ENCODE data around the gene KDM2B.

Gene KDM2B

DNA sequence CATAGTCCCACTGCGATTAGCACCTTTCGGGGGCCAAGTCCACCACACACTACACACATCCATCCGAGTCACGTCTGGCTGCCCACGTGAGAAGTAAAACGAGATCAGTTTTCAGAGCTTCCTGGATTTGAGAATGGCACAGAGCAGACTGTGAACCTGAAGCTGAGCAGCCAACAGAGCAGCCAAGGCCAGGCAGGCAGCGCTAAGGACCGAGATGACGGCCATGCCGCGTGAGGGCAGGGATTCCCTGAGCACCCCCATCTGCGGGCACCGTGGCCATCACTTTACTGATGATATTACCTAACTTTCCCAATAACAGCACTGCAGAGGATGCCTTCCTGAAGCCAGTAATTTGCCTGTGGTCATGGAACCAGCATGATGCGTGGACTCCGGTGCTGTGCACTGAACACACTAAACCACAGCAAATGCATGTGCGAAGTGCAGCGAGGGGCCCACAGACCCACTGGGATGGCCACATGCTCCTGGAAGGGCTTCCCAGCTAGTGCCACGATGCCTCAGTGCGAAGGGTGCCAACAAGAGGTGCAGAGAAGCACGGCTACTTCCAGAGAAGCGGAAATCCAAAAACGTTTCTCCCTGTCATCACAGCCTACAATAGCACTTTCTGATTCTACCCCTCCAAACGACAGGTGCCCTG is 124.9 kb downstream of the KDM2B start:
- DNase-seq: no peak

DNA sequence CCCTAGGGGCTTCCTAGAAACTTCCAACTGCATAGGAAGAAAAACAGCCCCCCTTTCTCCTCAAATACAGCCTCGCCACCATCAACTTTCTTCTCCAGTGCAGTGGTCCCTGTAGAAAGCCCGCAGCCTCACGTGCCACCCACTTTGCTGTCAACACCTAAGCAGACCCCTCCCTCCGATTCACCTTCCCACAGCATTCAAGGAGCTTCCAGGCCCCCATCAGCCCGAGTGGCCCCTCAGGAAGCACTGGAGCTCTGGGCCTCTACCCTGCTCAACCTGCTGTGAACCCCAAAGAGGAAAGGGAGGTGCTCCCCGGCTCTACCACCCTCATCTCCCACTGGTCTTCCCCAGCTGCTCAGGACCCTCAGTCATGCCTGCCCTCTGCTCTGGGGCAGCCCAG is 125.9 kb downstream of the KDM2B start:
- DNase-seq: no peak

DNA sequence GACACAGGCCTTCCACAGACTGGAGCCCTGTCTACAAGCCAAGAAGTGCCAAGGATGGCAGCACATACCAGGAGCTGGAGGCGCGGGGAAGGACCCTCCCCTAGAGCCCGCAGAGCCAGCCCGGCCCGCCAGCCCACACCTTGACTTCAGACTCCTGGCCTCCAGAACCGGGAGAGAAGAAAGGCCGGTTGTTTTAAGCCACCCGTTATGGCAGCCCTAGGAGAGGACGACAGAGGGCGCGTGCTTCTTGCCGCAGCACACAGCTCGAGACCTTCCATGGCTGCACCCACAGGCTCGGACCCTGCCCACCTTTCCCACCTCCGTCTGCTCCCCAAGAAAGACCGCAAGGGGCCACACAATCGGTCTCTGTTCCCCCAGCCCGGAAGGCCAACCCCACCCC is 127.2 kb downstream of the KDM2B start:
- DNase-seq: no peak

DNA sequence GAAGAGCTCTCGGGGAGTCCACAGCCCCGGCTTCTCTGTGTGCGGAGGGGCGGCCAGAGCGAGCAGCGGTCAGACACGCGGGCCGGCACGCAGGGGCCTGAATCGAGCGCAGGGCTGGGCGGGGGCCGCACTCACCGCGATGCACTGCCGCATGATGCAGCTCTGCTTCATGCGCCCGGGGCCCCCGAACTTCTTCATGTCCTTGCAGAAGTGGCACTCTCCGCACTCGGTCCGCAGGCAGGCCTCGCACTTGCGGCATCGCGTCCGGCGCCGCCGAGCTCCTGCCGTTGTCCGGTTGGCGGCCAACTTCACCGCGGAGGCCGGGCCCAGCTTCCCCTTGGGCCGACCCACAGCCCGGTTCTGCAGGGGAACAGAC is 127.8 kb downstream of the KDM2B start:
- no peak for DNase-seq

DNA sequence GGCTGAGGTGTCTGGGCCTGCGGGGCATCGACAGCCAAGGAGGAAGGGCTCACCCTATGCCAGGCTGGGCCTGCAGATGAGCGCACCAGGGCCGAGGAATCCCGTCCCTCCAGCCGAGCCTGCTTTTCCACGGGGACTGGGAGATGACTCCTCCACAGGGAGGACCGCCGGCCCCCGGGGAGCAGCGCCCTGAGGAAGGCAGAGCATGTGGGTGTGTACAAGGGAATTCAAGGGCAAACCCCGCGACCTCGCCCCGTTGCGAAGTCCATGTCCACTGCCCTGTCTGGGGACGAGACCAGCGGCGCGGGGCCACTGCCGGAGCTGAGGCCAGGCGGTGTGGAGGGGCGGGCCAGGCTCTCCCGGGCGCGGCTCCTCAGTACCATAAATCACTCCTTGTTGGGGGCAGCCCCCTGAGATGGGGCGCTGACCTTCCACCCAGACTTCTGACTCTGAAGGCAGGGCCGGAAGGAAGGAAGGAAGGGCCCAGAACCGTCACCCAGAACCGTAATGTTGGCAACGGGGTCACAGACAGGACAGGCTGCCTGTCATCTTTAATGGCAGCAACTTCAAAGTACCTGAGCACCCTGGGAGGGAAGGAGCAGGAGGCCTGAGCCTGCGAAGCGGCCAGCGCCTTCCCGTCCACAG is 128.4 kb downstream of the KDM2B start:
- peak; percentile 37 to 70 (median 46) for DNase-seq

DNA sequence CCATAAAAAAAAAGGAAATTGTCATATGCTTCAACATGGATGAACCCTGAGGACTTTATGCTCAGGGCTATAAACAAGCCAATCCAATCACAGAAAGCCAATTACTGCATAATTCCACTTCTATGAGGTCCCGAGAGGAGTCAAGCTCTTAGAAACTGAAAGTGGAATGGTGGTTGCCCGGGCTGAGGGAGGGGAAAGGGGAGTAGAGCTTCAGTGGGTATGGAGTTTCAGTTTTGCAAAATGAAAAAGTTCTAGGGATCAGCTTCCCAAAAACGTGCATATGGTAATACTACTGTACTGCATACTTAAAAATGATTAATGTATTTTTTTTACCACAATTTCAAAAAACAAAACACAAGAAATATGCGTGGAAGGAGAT is 128.9 kb downstream of the KDM2B start:
- peak; percentile 66 to 88 (median 81) for DNase-seq

DNA sequence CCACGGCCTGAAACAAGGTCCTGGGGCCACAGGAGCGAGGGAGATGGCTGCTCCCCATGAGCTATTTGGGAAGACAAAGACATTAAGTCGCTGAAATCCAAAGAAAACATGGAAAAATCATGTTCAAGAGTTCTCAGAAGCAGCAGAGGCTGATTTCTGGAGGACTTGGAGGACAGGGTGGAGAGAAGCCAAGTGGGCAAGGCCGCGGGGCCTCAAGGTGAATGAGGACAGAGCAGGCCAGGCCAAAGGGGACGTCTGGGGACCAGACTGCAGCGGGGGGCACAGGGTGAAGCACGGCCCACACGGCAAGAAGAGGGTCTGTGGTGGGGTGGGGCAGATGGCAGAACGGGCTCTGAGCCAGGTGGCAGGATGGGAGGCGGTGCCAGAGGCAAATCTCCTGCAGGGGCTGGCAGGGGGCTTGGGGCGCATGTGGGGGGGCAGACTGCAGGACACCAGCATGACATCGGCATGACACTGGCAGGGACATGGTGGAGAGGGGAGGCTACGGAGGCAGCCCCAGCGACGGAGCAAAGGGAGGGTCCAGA is 132.0 kb downstream of the KDM2B start:
- DNase-seq: no peak

DNA sequence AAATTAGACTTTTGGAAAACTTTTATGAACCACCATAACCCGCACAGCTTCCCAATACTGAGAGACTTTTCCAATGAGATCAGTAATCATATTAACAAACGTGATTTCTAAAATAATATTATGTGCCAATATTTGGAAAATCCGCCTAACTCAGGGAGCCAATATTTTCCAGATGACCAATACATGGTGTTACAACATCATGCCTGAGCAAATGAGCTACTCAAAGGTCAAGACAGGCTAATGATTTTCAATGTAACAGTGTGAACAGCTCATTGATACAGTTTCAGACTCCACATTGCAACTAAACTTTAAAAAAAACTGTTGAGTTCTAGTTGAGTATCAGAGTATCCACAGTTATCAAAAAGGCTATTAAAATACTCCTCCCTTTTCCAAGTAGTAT is 134.1 kb downstream of the KDM2B start:
- peak; percentile 41 to 74 (median 59) for DNase-seq

DNA sequence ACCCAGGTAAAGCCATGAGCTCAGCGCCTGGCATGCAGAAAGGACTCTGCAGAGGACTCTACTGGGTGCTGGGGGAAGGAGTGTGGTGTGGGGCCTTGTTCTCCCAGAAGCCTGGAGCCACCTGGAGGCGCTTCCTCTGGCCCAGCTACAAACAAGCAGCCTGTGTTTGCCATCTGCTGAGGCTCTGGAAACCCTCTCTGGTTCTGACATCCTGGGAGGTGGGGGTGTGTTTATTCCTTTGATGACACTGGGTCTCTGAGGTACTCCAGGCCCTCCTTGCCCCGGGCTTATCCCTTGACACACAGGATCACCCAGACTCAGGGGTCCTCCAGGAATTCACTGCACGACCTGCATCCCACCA is 136.0 kb downstream of the KDM2B start:
- no peak for DNase-seq

DNA sequence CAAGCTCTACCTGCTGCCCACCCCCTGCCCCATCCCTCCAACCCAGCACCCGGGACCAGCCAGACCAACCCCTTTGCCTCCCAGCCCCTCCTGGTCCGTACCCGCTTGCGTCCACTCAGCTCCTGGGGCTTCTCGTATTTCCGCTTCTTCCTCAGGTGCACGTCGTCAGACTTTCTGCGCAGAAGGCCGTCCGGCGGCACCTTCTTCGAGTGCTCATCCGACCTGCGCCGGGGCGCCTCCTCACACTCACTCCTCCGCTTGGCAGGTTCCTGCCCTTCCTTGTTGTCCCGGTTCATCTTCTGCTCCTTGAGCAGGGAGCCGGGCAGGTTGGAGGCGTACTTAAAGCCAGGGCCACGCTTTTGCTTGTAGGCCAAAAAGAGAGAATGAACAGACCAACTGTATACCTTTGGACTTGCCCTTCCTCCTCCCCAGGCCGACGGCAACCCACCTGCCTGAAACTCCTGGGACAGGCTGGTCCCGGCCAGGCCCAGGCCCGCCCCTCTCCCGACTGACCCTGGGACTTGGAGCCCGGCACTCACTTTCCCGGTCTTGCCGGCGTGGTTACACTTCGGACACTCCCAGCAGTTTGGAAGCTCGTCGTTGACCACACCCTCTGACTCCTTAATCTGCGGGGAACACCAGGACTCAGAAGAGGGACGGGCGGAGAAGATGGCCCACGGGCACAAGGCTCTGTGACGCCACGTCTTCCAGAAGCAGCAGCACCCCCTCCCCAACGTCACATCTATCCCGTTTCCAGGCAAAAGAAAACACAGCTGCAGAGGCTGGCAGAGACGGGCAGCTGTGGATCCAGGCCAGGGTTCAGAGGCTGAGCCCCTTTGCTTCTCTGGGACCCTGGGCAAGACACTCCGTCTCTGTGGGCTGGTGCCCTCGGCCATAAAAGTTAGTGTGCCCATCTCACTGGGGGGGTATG is 136.6 kb downstream of the KDM2B start:
- no peak for DNase-seq

DNA sequence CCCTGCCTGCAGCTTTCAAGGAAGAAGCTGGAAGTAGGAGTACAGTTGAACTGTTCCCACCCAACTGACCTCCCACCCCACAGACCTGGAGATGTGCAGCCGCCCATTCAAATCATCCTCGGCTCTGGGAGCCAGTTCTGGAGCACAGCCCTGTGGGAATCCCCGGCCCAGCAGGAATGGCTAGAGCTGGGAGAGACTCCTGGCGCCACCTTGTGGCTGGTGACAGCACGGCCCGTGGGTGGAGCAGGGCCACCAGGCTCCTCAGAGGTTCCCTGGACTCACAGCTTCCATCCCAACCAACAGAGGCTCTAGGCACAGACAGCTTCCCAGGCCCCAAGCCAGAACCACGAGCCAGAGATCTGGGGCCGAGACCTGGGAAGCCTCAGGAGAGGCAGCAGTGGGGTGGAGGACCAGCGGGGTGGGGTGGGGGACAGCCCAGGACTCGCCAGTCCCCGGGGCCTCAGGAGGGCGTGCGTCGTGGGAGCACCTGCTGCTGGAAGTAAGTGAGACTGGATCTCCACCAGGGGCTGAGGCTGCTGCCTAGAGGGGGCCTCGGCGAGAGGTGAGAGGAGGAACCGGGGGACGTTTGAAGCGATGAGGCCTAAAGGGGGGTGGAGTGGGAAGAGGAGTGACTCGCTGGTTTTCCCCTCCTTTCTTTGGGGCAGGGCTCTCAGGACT is 137.5 kb downstream of the KDM2B start:
- DNase-seq: peak; percentile 87 to 95 (median 90)

DNA sequence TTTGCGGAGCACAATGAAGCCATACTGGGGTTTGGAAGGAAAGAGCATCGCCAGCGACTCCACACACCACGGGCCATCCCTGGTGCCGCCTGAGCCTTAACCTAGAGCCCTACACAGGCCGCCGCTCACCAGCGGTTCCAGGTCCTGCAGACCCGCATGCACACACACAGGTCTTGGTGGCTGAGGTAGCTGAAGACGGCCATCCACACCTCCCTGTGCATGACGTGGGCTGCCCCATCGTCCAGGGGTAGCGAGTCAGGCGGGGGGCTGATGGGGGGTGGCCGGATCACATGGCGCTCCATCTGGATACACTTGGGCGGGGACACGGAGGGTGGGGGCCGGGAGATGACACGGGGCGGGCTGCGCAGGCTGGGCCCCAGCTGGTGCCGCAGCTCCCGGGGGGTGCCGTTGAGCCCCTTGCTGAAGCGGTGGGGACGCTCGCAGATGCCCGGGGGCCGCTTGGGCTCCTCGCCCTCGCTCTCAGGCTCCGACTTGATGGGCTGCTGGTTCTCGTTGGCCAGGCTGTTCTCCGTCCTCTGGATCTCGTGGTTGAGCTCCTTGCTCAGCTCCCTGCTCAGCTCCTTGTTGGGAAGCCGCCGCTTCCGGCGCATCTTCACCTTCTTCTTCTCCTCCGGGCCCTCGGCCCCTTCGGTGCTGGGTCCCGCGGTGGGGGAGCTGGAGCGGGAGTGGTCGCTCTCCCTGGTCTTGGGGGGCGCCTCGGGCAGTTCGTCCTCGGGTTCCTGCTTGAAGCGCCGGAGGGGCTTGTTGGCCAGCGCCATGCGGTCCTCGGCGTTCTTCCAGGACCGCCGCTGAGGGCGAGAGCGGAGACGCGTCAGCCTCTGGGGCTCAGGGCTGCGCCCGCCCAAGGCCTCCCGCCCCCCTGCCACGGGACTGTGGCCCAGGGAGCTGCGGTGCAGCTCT is 138.5 kb downstream of the KDM2B start:
- no peak for DNase-seq

DNA sequence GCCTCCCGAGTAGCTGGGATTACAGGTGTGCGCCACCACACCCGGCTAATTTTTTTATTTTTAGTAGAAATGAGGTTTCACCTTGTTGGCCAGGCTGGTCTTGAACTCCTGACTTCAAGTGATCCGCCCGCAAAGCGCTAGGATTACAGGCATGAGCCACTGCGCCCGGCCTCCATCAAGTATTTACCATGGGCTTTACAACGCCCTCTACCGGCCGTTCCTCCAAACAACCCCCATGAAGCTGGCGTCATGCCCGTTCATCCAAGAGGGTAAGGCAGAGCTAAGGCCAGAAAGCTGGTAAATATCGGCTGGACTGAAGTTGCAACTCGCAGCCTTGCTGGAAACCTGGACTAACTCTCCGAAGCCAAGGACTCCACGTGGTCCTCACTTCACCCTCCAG is 139.3 kb downstream of the KDM2B start:
- DNase-seq: peak in 1 of 3 donors; percentile 28

DNA sequence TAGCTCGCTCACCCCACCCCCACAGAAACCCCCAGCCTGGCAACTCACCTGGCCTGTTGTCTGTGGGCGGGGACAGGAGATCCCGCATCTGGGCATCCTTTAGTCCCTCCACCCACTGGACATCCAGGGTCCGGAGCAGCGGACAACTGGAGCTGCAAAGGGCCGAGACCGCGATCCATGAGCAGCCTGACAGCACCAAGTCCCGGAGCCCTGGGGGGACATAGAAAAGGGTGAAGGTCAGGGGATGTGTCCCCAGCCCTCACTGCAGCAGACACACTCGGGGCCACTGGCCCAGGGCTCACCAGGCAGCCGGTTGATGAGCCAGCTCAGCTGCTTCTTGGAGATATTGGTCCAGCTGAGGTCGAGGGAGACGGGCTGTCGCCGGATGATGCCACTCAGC is 140.1 kb downstream of the KDM2B start:
- no peak for DNase-seq

DNA sequence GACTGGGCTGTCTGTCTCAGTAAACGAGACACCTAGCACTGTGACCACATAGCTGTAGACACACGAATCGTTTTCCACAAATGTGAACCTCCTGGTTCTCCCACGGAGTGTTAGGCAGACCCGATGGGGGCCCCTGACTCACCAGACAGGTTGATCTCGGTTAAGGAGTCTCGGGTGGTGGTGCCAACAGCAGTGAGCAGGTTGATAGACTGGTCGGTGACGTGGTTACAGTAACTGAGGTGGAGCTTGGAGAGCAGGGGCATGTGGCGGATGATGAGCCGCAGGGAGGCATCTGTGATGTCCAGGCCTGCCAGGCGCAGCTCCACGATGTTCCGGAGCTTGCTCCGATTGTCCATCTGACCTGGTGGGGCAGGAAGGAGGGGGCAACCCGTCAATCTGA is 141.1 kb downstream of the KDM2B start:
- DNase-seq: no peak

DNA sequence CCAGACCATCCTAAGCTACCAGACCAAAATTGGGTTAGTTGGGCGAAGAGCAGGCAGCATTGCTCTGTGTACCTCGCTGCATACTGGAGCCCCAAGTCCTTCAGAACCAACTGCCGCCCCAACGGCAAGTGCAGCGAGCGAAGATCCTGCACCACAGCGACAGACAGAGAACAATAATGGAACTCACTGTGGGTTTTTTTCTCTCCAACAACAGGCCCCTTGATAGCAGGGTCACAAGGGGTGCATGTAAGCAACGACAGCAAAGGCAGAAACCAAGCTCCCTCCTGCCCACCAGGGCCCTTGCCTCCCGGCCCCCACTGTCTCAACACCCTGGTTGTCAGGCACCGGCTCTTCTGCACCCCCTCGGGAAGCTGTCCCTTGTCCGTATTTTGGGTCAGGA is 141.9 kb downstream of the KDM2B start:
- DNase-seq: no peak

DNA sequence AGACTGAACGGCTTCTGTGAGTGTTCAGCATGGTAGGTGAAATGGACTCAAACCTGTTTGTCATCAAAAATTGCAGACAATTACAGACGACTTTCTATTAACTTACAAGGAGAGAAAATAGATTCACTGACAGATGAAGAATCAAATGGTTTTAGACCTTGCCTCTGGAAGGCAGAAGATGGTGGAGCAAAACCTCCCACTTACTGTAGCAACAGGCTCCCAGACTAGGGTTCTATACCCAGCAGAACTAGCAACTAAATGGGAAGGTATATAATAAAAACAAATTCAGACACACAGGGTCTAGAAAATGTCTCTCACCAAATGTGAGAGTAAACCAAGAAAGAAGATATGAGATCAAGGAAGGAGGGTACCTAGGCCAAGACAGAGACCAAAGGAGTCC is 144.1 kb downstream of the KDM2B start:
- DNase-seq: no peak

DNA sequence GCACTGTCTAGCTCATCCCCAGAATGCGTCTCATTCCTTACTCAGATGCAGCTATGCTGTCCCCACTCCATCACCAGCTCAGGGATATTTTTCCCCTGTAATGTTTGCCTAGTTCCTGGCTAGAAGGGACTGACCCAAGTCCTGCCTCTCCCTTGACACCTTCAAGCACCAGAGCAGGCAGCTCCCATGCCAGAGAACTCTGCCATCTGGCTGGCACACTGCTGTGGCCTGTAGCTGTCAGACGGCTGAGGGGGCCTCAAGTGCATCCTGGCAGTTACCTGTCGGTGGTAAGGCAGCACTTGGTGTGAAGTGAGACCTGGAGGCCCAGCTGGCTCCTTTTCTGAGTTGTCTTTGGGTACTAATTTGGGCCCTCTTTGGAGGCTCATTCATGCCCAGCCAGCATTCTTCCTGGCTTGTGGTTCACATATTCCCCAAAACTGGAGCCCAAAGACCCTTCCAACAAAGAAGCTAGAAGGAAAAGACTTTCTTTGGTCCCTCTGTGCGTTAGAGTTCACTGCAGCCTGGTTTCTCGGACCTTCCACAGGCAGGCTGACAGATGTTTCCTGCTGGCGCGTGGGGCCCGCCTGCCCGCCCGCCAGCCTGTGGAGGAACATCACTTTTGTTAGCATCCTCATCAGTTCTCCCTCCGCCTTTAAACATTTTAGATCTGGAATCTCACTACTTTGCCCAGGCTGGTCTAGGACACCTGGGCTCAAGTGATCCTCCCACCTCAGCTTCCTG is 147.9 kb downstream of the KDM2B start:
- no peak for DNase-seq

DNA sequence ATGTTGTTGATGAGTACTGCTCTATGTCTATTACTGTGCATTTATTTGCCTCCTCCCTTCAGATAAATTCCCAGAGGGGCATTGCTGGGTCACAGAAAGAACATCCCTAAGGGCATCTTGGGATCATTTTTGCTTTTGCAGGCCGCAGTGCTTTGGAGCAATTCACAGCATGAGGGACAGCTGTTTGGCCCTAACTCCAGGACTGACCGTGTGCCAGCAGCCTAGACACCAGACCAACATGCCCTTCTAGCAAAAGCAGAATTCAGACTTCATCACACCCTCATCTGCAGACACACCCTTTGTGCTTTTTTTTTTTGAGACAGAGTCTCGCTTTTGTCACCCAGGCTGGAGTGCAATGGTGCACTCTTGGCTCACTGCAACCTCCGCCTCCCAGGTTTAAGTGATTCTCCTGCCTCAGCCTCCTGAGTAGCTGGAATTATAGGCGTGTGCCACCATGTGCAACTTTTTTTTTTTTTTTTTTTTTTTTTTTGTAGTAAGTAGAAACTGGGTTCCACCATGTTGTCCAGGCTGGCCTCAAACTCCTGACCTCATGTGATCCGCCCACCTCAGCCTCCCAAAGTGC is 149.9 kb downstream of the KDM2B start:
- DNase-seq: no peak

DNA sequence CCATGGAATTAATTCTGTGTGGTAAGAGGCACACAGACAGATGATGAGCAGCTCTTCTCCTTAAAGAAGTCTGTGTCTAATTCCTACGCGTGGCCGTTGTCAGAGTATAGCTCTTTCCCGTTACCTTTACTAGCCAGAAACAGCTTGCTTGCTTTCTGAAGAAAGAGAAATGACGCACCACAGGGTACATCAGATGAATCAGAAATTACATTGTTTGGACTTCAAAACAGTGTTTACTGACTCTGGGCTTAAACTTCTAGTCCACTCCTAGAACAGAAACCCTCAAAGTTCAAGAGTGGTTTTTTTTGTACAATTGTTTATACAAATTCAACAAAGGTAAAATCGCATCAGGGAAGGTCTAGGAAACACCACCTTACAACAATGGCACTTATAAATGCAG is 151.9 kb downstream of the KDM2B start:
- DNase-seq: no peak

DNA sequence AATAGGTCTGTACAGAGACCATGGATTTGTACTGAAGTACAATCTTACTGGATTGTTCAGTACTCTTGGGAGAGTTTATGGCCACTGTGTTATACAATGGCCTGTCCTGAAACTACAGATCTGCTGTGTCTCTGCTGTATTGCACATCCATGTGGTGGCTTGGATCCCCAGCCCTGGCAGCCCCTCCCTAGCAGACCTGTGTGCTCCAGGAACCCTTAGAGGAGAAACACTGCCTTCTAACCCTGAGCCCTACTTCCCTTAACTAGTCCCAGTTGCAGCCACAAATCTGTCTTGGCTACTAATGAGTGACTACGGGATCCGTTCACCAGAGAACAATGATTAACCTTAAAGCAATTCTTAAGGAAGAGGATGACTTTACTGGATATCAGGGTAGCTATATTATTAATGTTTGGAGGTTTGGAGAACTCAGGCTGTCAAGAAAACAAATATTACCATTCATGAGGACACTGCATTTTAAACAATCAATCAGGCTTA is 153.2 kb downstream of the KDM2B start:
- no peak for DNase-seq
